ENCODE data around the gene NOP9.
"Not testable (repeated sequence)": the region's sequence is repeated elsewhere in the genome, so short reads cannot be mapped to it uniquely, and the experiment has no call there.

Gene NOP9

DNA sequence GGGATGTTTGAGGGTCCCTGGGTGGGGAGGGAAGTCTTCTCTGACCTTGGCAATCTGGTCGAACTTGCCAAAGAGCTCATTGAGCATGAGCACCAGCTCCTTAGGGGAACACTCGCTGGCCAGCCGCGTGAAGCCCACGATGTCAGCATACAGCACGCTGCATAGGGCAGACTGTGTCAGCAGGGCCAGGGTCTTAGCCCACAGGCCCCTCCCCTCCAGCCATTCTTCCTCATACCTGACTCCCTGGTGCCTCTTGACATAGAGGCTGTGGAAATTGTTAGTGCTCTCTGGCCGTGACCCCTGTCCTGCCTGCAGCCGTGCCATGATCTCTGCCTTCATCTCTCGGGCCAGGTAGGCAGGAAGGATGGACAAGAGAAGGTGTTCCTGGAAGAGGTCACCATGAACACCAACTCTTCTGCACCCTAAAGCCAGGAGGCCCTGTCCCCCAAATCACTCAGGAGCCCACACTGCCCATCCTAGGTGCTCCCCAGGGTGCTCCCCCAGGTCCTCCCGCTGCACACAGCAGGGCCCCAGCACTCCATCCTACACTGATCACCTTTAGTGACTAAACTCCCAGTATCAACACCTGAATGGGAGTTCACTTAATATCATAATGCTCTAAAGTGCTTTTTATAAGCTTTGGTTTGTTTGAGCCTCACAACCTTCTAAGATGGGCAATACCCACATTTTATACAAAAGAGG is 31.5 kb downstream of the NOP9 start:
- no peak for DNase-seq

DNA sequence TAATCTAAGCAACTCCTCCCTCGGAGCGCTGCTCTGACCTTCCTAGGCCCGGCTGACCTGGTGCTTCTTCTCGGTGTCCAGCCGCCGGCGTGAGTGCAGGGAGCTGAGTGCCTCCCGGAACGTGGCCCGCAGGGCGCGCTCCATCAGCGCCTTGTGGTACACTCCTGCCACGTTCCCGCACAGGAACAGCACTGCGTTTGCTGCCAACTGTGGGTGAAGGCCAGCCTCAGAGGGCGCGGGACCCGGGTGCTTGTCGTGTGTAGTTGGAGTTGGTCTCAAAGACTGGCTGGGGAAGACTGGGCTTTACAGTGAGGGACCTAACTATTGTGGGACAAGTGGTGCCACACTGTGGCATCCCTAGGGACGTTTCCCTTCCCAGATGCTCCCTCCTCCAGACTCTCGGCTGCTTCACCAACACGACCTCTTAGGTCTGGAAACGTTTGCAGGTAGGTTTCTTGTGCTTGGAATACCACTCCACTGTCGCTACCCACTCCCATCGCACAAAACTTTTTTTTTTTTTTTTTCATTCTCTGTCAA is 32.1 kb downstream of the NOP9 start:
- no peak for DNase-seq

DNA sequence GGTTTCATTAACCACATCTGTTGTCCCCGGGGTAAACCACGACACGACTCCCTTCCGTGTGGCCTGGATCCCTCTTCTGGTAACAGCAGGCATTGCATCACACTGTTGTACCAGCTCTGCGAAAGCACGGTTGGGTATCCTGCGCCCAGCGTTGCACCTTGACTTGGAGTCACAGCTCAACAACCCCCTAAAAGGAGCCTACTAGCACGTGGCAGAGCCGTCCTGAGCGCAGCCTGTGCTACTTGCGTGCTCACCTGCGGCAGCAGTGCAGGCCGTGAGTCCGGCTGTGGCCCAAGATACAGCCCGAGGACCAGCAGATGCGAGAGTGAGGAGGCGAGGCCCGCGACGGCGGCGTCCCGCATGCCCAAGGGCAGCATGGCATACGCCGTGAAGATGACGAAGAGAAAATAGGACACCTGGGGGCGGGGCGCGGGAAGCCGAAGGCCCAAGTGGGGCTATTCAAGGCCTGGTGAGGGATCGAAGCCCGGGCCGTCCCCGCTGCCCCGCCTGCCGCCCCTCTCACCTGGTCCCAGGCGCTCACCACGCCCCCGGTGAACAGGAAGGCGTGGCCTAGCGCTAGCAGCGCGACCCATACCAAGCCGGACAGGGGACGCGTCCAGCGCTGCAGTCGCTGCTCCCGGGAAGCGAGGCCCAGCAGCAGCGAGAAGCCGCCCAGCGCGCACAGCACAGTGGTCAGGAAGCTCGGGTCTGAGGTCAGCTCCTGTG is 32.8 kb downstream of the NOP9 start:
- peak; percentile 8 for DNase-seq

DNA sequence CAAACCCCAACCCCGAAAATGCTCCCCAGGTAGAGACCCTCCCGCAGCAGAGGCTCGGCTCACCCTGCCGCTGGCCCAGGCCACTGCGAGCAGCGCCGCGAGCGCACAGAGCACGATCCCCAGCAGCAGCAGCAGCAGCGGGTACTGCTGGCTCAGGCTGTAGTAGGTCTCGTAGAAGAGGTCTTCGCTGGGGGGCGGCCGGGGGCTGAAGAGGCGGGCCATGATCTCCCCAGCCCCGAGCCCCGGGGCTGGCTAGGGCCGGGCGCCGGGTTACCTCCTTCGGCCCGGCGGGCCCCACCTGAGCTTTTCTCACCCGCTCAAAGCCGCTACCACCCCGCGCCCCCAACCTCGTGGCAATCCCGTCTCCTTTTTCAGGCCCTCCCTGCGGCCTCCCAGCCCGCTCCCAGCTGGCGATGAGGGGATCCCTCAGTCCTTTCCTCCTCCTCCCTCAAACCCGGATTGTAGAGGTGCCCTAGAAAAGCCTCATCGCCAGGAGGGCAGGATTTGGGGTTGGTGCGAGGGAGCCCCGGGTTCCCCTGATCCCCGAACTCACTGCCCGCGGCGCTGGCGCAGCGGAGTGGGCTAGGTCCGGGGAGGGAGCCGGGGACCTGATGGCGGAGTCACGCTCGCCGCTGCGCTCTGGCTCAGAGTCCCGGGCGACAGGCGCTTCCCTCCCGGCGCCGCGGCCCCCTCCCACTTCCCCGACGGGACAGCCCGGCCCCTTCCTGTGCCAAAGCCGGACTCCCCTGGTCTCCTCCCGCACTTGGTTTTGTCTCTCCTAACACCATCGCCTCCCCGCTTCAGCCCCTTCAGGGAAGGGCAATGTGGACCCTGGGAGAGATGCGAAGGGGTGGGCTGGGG is 35.0 kb downstream of the NOP9 start, which contains the start of gene ADCY4:
ADCY4 (minus strand) TSS at position 641 of the 861 bp plus-strand sequence; CDS start at position 222, 419 bp downstream.
- DNase-seq: no peak

DNA sequence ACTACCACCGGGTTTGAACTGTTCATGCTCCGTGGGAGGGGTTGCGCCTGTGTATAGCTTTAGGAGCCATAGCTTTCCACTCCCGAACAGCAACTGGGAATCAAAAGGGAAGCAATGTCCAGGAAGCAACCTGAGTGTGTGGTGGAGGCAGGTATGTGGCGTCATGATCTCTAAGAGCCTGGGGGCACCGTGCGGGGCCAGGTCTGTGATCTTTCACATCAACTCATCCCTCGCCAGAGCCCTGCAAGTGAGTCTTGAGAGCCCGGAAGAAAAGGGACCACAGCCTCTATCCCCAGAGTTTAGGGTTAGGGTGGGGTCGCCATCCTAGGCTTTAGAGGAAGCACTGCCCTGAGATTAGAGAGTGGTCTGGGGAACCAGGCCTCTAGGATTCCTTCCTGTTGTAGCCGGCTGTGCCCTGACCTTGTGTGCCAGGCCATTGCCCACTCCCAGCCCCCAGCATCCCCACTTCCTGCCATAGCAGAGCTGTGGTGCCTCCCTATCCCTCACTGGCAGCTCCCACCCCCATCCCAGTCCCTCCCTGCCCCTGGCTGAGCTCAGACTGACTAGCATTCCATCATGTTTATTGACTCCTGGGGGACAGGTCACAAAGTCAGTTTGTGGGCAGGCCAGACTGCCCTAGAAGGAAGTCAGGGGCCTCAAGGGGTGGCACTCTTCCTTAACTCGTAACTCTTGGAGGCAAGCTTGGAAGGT is 36.0 kb downstream of the NOP9 start:
- DNase-seq: no peak

DNA sequence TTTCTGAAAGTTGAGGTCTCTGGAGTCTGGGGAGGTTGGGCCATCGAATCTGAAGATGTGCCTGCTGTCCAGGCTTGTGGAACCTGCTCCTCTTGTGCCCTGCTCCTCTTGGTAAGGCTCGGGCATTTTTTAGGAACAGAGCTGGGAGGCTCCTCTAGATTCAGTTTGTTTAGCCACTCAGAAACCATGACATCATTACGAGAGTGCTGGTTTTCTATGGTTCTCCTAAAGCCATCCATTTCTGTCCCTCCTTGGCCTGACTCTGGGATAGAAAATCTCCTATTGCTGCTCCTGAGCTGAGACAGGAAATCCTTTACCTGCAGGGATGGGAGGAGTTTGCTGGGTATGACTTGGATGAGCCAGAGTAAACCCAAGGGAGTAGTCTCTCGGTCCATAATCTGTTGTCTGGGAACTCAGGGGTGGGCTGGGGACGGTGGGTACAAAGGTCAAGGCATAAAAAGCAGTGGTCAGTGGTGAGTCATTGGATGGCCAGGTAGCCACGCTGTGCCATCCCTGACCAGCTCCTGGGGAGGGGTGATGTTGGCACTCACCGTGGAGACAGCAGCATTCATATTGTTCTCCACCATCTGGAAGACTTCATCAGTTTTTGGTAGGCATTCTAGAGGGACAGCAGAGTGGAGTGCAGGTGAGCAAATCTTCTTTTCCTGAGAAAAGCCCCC is 37.6 kb downstream of the NOP9 start:
- DNase-seq: no peak

DNA sequence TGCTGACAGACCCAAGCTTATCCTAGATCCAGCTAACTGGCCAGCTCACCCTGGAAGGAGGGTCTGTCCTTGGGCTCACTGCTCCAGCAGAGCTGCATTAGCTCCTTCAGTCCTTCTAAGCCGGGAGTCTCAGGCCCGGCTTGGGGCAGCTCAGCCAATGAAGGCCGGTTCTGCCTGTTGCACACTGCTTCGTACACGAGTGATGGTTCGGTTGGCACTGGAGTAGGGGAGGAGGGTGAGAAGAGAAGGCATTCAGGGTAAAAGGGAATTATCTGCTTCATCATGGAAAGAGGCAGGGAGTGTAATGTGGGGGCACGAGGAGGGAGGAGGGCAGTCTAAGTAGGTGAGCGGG is 38.1 kb downstream of the NOP9 start:
- DNase-seq: no peak

DNA sequence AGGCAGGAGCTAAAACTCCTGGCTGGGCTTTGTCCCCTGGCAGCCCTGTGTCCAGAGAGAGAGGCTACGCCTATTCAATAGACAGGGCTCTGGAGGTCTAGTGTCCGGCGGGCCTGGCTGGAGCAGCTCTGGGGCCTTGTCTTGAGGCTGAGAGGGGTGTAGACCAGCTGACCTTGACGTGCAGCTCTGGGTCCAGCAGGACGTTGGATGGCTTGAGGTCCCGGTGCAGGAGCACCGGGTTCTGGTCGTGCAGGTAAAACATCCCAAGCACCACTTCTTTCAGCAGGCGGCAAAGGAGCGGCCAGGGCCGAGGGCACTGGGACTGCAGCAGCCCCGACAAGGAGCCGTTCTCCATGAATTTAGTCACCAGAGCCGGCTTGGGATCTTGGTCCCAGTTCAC is 39.2 kb downstream of the NOP9 start:
- no peak for DNase-seq

DNA sequence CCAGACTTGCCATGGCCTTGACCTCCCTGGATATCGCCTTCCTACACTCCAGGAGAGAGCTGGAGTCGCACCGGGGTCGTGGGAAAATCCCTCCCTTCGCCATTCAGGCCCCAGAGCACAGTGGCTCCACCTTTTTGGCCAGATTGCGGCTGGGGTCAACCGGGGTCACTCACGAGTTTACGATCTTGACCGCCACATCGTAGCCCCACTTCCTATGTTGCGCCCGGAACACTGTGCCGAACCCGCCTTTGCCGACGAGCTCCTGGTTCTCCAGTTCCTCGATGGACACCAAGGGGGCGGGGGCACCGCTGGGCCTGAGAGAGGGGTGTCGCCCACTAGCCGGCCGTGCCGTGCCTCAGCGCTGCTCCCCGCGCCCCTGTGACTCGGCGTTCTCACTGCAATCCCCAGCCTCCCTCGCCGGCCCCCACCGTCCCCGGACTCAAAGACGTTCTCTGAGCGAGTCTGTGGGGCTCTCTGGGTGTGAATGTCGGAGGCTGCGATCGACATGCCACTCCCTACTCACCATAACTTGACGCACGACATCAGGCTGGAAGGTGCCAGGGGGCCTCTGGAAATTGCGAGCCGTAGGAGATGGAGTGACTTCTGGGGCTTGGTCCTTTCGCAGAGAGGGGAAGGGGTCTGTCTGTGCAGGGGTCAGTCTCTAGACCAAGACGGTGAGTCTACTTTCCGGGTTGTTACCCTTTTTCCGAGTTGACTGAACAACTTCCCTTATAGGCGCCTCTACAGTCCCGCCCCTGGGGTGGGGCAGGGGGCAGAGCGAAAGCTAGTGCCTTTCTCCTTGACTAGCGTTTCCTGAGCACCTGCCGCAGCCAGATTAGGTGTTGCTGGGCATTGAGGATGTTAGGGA is 39.9 kb downstream of the NOP9 start, which contains the start of gene RIPK3:
RIPK3 (minus strand) TSS at position 708 of the 868 bp plus-strand sequence; CDS start at position 543, 165 bp downstream.
- DNase-seq: no peak

DNA sequence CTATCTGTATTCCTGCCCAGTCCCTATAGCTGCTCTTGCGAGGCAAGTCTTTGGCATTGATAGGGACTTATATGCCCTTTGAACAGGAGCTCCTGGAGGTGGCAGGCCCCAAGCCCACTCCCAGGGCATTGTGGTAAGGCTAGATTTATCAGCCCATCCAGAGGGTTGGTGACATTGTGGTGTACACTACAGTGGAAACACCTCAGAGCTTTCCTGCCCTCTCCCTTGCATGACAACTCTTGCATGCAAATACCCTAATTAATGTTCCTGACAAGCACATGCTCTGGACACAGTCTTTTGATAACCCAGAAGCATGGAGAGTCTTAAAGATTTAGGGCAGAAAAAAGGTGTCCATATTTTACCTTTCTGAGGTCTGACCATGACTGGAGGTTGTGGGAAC is 41.0 kb downstream of the NOP9 start:
- DNase-seq: no peak

DNA sequence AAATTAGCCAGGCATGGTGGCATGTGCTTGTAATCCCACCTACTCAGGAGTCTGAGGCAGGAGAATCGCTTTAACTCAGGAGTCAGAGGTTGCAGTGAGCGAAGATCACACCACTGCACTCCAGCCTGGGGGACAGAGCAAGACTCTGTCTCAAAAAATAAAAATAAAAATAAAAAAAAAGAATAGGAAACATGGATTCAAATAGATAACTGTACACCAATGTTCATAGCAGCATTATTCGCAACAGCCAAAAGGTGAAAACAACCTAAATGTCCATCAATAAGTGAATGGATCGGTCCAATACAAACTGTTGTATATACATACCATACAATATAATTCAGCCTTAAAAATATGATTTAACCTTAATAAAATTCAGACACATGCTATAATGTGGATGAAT is 43.2 kb downstream of the NOP9 start:
- DNase-seq: no peak

DNA sequence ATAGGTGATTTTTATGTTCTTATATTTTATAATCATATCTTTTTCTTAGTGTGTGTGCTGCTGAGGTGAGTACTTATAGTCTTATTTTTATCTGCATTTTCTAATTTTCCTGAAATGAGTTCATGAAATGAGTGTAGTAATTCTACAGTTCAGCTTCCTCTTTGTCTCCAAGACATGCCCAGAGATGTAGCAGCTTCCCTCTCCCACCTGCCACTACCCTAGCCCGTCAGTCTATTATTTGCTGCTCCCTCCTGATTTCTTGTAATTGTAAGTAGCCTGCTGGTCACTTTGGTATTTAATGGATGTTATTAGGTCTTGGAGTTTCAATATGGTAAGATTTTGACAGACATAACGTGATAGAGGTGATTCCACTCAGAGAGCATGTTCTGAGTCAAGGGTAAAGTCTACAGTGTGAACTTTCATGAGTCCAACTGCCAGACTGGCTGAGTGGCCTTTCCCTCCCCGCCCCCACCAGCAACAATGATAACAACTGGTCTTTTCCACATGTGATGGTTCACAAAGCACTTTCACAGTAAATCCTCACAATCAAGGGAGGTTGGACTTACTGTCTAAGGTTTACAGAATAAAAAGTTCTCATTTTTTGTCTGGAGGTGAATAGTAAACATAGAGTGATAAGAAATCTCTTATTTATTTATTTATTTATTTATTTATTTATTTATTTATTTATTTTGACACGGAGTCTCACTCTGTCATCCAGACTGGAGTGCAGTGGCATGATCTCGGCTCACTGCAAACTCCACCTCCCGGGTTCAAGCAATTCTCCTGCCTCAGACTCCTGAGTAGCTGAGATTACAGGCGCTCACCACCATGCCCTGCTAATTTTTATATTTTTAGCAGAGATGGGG is 44.4 kb downstream of the NOP9 start:
- DNase-seq: no peak

DNA sequence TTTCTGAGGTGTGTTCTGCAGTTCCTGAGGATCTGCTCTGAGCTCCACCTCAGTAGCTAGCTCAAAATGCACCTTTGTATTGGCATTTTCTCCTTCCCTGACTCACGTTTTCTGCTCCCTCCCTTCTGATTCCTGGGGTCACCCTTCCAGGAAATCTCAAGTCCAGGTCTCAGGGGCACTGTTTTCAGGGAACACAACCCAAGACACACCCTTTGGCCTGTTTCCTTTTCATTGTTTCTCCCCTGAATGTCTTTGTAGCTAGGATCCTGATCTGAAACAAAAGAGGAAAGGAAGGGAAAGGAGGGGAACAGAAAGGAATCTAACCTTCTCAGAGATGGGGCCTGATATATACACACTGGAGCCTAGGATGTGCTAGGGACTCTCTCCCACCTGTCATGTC is 47.5 kb downstream of the NOP9 start:
- DNase-seq: no peak

DNA sequence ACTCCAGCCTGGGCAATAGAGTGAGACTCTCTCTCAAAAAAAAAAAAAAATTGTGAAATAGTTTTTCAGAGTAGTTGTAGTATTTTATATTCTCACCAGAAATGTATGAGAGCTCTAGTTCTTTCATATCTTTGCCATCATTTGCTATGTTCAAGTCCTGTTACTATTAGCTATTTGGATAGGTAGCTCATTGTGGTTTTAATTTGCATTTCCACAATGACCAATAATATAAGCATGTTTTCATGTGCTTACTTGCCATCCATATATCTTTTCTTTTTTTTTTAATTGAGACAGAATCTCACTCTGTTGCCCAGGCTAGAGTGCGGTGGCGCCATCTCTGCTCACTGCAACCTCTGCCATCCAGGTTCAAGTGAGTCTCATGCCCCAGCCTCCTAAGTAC is 48.5 kb downstream of the NOP9 start:
- no peak for DNase-seq

DNA sequence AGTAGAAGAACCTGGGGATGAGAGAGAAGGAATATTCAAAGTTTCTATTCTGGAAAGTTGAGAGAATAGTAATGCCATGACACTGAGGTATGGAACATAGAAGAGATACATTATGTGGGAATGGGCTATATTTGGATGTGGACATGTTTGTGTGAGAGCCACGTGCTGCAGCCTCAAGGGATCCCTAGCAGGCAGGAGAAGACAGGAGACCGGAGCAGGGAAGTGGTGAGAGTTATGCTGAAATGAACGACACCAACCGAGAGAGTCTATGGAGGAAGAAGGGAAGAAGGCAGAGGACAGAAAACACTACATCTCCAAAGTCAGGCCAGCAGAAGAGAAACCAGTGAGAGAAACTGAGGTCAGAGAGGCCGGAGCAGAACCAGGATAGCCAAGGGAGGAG is 50.1 kb downstream of the NOP9 start:
- no peak for DNase-seq

DNA sequence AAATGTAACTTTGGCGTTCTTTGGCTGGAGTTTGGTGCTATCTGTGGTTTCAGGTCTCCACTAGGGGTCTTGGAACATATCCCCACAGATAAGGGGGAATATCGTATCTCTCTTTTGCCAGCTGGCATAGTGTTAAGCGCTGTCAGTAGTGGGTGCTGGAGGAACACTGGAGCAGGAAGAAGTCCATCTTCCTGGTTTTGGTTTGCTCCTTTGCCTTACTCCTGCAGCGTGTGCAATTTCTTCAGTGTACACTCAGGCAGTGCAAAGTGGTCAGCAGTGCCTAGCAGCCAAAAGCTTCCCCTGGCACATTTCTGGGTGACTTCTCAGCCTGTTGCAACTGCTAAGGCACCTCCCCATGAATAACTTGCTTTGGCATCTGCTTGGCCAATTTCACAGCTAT is 51.9 kb downstream of the NOP9 start:
- no peak for DNase-seq

DNA sequence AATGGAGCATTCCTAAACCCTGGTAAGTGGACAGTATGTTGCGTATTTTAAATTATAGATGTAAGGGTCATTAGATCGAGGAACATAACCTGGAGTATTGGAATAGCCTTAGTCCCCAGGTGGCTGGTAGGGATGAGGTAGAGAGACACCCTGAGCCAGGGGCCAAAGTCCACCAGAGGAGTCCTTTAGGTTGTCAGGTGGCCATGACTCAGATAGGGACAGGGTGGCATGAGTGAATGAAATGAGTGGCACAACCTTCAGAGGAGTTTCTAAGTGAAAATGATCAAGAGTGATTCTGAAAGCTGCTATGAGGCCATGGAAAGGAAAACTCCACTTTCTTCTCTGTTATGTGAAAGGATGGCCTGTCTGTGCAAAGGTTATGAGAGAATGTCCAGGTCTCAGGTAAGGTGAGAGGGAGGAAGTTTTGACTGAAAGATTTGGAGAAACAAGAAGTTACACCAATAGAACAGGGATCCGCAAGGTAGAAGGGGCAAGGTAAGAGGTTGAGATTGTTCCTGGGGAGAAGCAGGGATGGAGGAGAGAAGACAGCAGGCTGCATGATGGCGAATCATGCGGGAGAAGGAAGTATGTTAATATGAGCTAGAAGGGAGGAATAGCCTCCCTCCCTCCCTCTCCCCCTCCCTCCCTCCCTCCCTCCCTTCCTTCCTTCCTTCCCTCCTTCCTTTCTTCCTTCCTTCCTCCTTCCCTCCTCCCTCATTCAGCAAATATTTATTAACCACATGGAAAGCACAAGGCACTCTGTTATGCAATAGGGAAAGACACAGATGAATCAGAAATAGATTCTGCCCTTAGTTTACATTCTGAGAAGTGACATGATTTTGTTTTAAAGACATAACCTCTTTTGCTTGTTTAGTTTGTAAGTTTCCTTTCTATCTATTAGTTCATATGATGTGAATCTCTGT is 54.2 kb downstream of the NOP9 start:
- DNase-seq: no peak

DNA sequence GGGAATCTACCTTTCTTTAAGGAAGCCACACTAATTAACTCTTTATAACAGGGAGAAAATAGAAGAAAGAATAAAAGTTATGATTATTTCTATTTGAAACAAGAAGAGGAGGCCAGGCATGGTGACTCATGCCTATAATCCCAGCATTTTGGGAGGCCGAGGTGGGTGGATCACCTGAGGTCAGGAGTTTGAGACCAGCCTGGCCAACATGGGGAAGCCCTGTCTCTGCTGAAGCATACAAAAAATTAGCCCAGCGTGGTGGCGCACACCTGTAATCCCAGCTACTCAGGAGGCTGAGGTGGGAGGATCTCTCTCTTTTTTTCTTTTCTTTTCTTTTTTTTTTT is 54.8 kb downstream of the NOP9 start:
- not testable (repeated sequence) for DNase-seq

DNA sequence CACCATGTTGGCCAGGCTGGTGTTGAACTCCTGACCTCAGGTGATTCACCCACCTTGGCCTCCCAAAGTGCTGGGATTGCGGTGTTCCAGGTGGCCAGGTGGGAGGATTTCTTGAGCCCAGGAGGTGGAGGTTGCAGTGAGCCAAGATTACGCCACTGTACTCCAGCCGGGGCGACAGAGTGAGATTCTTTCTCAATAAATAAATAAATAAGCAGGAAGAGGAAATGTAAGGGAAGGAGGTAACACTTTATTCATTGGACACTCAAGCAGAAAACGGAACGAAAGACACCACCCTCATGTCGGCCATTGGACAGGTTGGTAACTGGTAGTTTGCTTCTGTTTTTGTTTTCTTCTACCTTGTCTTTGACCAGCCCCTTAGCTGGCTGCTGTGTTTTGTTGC is 55.4 kb downstream of the NOP9 start:
- DNase-seq: no peak

All from kidney glomerular epithelial cell (primary cell).